ENCODE measurements around the gene NPTX2.

NPTX2 gene

DNA sequence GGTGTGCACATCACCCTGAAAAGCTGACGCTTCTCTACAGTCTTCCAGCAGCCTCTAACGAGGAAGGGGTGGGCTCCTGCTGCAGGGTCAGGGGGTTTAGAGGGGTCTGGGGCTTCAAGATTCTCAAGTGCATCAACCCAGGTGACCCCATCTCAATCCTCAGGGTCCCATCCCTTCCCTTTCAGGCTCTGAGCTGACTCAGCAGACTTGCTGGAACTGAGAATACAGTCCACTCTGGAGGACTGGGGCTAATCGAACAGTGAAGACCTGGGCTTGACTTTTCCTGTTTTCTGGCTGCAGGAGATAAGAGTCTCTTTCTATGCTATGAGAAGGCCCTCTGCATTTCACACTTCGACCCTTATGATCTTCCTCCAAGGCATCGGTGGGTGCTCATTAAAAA is 22.3 kb upstream of the NPTX2 start:
- H3K4me1 ChIP-seq (ENCODE audit: control insufficient read depth in 1 of 2, insufficient read depth in 2 of 2, low read length in 2 of 2) = no peaks in the 10 kb centered on the region
- no peak overlapping the region for H2BK12ac ChIP-seq (ENCODE audit: low read length)
- DNase-seq = no peak
- H3K14ac ChIP-seq (ENCODE audit: low read length) = no peak overlapping the region
- H3K79me1 ChIP-seq (ENCODE audit: low read length) = no peaks in the 10 kb centered on the region
- H3K36me3 ChIP-seq (ENCODE audit: control insufficient read depth in 1 of 2, insufficient read depth in 2 of 2, low read length in 2 of 2) = no peaks in the 10 kb centered on the region
- H2AFZ ChIP-seq (ENCODE audit: insufficient read depth, low read length, poor library complexity) = no peak overlapping the region
- no peak overlapping the region for H3K4me3 ChIP-seq (ENCODE audit: low read depth, low read length)
- H3K27ac ChIP-seq (ENCODE audit: low read depth, low read length) = no peak overlapping the region
- no peak overlapping the region for H3K18ac ChIP-seq (ENCODE audit: low read length)
- H3K79me2 ChIP-seq (ENCODE audit: control insufficient read depth, insufficient read depth, low read length, poor library complexity) = no peaks in the 10 kb centered on the region
- no peak overlapping the region for H2BK120ac ChIP-seq (ENCODE audit: insufficient read depth, low read length, poor library complexity)
- no peaks in the 10 kb centered on the region for H3K27me3 ChIP-seq (ENCODE audit: insufficient read depth, low read length)
- no peaks in the 10 kb centered on the region for H3K9me3 ChIP-seq (ENCODE audit: insufficient read depth, low read depth, low read length)
- no peak overlapping the region for H2AK5ac ChIP-seq (ENCODE audit: low read length)
- H3K23ac ChIP-seq (ENCODE audit: low read length) = no peak overlapping the region
- no peak overlapping the region for H4K91ac ChIP-seq (ENCODE audit: low read depth, low read length)
- H4K8ac ChIP-seq (ENCODE audit: low read depth, low read length) = no peak overlapping the region
- no peak overlapping the region for H2BK5ac ChIP-seq (ENCODE audit: low read depth, low read length, poor library complexity)
- no peak overlapping the region for H3K9ac ChIP-seq (ENCODE audit: low read length)
- H3K4me2 ChIP-seq (ENCODE audit: low read length) = no peak overlapping the region
- no CpG with 5 or more reads among the region's 5 CpGs for WGBS (ENCODE audit: extremely low coverage, insufficient coverage, insufficient read length)
- H4K12ac ChIP-seq (ENCODE audit: low read depth, low read length) = no peak overlapping the region
- no peak overlapping the region for H3K4ac ChIP-seq (ENCODE audit: low read depth, low read length)

- Histone ChIP-seq H4K12ac (ENCODE audit: low read depth, low read length) (no peak overlapping the region), H3K14ac (ENCODE audit: low read length) (no peak overlapping the region), H4K91ac (ENCODE audit: low read depth, low read length) (no peak overlapping the region), H3K27ac (ENCODE audit: low read depth, low read length) (no peak overlapping the region), H4K8ac (ENCODE audit: low read depth, low read length) (no peak overlapping the region), H2BK120ac (ENCODE audit: insufficient read depth, low read length, poor library complexity) (no peak overlapping the region), H3K9me3 (ENCODE audit: insufficient read depth, low read depth, low read length) (no peaks in the 10 kb centered on the region), H3K79me1 (ENCODE audit: low read length) (no peaks in the 10 kb centered on the region), H2AFZ (ENCODE audit: insufficient read depth, low read length, poor library complexity) (no peak overlapping the region), H3K23ac (ENCODE audit: low read length) (no peak overlapping the region), H3K18ac (ENCODE audit: low read length) (no peak overlapping the region), H2BK12ac (ENCODE audit: low read length) (no peak overlapping the region), H3K4ac (ENCODE audit: low read depth, low read length) (no peak overlapping the region), H3K4me3 (ENCODE audit: low read depth, low read length) (no peak overlapping the region), H3K4me1 (ENCODE audit: control insufficient read depth in 1 of 2, insufficient read depth in 2 of 2, low read length in 2 of 2) (no peaks in the 10 kb centered on the region), H3K79me2 (ENCODE audit: control insufficient read depth, insufficient read depth, low read length, poor library complexity) (no peaks in the 10 kb centered on the region), H3K27me3 (ENCODE audit: insufficient read depth, low read length) (no peaks in the 10 kb centered on the region), H3K4me2 (ENCODE audit: low read length) (no peak overlapping the region), H3K9ac (ENCODE audit: low read length) (no peak overlapping the region), H3K36me3 (ENCODE audit: control insufficient read depth in 1 of 2, insufficient read depth in 2 of 2, low read length in 2 of 2) (no peaks in the 10 kb centered on the region), H2BK5ac (ENCODE audit: low read depth, low read length, poor library complexity) (no peak overlapping the region), H2AK5ac (ENCODE audit: low read length) (no peak overlapping the region)
- WGBS (ENCODE audit: extremely low coverage, insufficient coverage, insufficient read length) = no CpG with 5 or more reads among the region's 6 CpGs
- no peak for DNase-seq
Measured at GRCh38 chr7:98598846-98599615, 18.1 kb upstream of the NPTX2 start.

DNA sequence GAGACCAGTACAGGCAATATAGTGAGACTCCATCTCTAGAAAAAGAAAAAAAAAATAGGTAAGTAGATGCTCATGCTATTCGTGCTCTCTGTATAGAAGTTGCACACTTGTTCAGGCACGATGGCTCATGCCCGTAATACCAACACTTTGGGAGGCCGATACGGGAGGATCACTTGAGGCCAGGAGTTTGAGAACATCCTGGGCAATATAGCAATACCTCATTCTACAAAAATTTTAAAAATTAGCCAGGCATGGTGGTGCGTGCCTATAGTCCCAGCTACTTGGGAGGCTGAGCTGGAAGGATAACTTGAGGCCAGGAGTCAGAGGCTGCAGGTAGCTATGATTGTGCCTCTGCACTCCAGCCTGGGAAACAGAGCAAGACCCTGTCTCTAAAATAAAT is 17.2 kb upstream of the NPTX2 start:
- DNase-seq = peak; percentile 81 to 92
- Histone ChIP-seq H2AK5ac (ENCODE audit: low read length) (no peak overlapping the region), H3K27ac (ENCODE audit: low read depth, low read length) (no peak overlapping the region), H3K9me3 (ENCODE audit: insufficient read depth, low read depth, low read length) (no peaks in the 10 kb centered on the region), H3K9ac (ENCODE audit: low read length) (no peak overlapping the region), H4K8ac (ENCODE audit: low read depth, low read length) (no peak overlapping the region), H3K79me2 (ENCODE audit: control insufficient read depth, insufficient read depth, low read length, poor library complexity) (no peaks in the 10 kb centered on the region), H2BK5ac (ENCODE audit: low read depth, low read length, poor library complexity) (no peak overlapping the region), H3K14ac (ENCODE audit: low read length) (no peak overlapping the region), H2AFZ (ENCODE audit: insufficient read depth, low read length, poor library complexity) (no peak overlapping the region), H2BK120ac (ENCODE audit: insufficient read depth, low read length, poor library complexity) (no peak overlapping the region), H3K4ac (ENCODE audit: low read depth, low read length) (no peak overlapping the region), H3K79me1 (ENCODE audit: low read length) (no peaks in the 10 kb centered on the region), H4K91ac (ENCODE audit: low read depth, low read length) (no peak overlapping the region), H3K18ac (ENCODE audit: low read length) (no peak overlapping the region), H3K27me3 (ENCODE audit: insufficient read depth, low read length) (no peaks in the 10 kb centered on the region), H3K23ac (ENCODE audit: low read length) (no peak overlapping the region), H3K36me3 (ENCODE audit: control insufficient read depth in 1 of 2, insufficient read depth in 2 of 2, low read length in 2 of 2) (no peaks in the 10 kb centered on the region), H3K4me2 (ENCODE audit: low read length) (no peak overlapping the region), H3K4me3 (ENCODE audit: low read depth, low read length) (no peak overlapping the region), H4K12ac (ENCODE audit: low read depth, low read length) (no peak overlapping the region), H3K4me1 (ENCODE audit: control insufficient read depth in 1 of 2, insufficient read depth in 2 of 2, low read length in 2 of 2) (no peaks in the 10 kb centered on the region), H2BK12ac (ENCODE audit: low read length) (no peak overlapping the region)
- WGBS (ENCODE audit: extremely low coverage, insufficient coverage, insufficient read length) = no CpG with 5 or more reads among the region's 6 CpGs

GRCh38 chr7:98602755-98603398 is 14.2 kb upstream of the NPTX2 start:
- Histone ChIP-seq H2BK5ac (ENCODE audit: low read depth, low read length, poor library complexity) (no peak overlapping the region), H3K27me3 (ENCODE audit: insufficient read depth, low read length) (no peaks in the 10 kb centered on the region), H3K4me1 (ENCODE audit: control insufficient read depth in 1 of 2, insufficient read depth in 2 of 2, low read length in 2 of 2) (no peaks in the 10 kb centered on the region), H2AK5ac (ENCODE audit: low read length) (no peak overlapping the region), H4K91ac (ENCODE audit: low read depth, low read length) (no peak overlapping the region), H3K4me3 (ENCODE audit: low read depth, low read length) (no peak overlapping the region), H4K12ac (ENCODE audit: low read depth, low read length) (no peak overlapping the region), H3K14ac (ENCODE audit: low read length) (no peak overlapping the region), H3K79me2 (ENCODE audit: control insufficient read depth, insufficient read depth, low read length, poor library complexity) (no peaks in the 10 kb centered on the region), H3K18ac (ENCODE audit: low read length) (no peak overlapping the region), H2AFZ (ENCODE audit: insufficient read depth, low read length, poor library complexity) (no peak overlapping the region), H3K4me2 (ENCODE audit: low read length) (no peak overlapping the region), H3K27ac (ENCODE audit: low read depth, low read length) (no peak overlapping the region), H2BK12ac (ENCODE audit: low read length) (no peak overlapping the region), H3K9ac (ENCODE audit: low read length) (no peak overlapping the region), H3K79me1 (ENCODE audit: low read length) (no peaks in the 10 kb centered on the region), H3K9me3 (ENCODE audit: insufficient read depth, low read depth, low read length) (no peaks in the 10 kb centered on the region), H4K8ac (ENCODE audit: low read depth, low read length) (no peak overlapping the region), H3K4ac (ENCODE audit: low read depth, low read length) (no peak overlapping the region), H3K23ac (ENCODE audit: low read length) (no peak overlapping the region), H2BK120ac (ENCODE audit: insufficient read depth, low read length, poor library complexity) (no peak overlapping the region), H3K36me3 (ENCODE audit: control insufficient read depth in 1 of 2, insufficient read depth in 2 of 2, low read length in 2 of 2) (no peaks in the 10 kb centered on the region)
- no CpG with 5 or more reads among the region's 3 CpGs for WGBS (ENCODE audit: extremely low coverage, insufficient coverage, insufficient read length)
- DNase-seq = no peak
